G401.6 (cell line): Measurements from ENCODE around the gene OR10AG1.

Experiments used
- FAIRE-seq: peaks from 2 replicates; lab custom pipeline; 2012; peaks lifted over from hg19 to GRCh38; lab: Jason Lieb, UNC

Gene OR10AG1, protein sequence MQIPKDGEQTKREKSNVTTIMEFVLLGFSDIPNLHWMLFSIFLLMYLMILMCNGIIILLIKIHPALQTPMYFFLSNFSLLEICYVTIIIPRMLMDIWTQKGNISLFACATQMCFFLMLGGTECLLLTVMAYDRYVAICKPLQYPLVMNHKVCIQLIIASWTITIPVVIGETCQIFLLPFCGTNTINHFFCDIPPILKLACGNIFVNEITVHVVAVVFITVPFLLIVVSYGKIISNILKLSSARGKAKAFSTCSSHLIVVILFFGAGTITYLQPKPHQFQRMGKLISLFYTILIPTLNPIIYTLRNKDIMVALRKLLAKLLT

DNA sequence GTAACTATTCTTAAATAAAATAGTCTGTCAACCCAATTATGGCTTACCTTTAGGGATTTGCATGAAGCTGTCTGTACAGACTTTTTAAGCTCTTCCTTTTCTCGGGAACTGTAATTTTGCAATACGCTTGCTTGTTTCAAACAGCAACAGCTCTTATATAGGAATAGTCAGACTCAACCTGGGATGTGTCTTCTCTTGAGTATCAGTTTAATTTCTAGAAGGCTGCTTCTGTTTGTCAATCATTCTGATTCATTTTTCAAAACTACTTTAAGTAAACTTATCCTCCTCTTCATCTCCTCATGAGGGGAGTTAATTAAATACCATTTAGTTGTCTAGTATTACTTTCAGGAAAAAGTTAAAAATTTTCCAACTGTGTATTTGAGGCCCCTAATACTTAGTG is at the start of gene OR10AG1:
Gene OR10AG1 (minus strand): TSS at position 101 of the 400 bp plus-strand sequence. CDS start 38 bp downstream, at position 63.
- no peak for FAIRE-seq

DNA sequence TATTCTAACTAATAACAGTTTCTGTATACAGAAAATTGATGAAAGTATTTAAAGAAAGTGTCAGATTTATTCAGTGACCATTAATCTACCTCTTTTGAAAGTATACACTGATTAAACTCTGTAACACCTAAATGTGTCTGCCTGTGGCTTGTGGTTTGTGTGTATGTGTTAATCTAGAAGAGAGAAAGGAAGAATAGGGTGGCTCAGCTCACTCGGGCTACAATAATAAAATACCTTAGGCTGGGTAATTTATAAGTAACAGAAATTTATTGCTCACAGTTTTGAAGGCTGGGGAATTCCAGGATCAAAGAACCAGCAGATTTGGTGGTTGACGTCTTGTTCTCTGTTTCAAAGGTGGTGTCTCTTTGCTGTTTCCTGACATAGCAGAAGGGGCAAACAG is 44.1 kb upstream of the OR10AG1 start:
- FAIRE-seq, result no peak

DNA sequence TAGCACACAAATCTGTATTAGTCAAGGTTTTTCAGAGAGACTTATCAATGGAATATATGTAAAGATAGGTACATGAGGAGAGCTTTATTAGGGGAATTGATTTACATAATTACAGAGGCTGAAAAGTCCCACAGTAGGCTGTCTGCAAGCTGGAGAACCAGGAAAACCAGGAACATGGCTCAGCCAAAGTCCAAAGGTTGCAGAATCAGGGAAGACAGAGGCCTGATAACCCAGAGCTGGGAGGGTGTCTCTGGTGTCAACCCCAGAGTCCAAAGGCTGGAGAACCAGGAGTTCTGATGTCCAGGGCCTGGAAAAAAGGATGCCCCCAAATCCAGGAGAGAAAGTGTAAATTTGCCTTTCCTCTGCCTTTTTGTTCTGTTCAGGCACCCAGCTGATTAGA is 41.0 kb upstream of the OR10AG1 start:
- no peak for FAIRE-seq

DNA sequence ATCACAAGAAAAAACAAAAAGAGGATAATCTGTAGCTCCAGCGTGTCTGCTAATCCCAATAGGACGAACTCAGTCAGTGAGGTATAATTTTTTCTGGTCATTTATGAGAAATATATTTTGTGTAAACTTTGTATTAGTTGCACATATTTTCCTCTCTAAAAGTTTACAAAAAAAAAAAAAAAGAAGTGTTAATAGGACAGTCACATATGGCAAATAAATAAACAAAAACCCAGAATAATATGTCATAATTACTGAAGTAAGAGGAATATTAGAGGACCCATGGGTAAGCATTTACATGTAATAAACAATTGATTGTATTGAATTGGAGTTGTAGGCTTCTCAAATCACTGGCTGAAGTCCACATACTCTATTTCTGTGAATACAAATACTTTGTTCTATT is 24.8 kb upstream of the OR10AG1 start, which contains the start of gene OR5F1:
Gene OR5F1 (minus strand): TSS at position 101 of the 400 bp plus-strand sequence. CDS start 0 bp downstream, at position 101.
- no peak for FAIRE-seq

DNA sequence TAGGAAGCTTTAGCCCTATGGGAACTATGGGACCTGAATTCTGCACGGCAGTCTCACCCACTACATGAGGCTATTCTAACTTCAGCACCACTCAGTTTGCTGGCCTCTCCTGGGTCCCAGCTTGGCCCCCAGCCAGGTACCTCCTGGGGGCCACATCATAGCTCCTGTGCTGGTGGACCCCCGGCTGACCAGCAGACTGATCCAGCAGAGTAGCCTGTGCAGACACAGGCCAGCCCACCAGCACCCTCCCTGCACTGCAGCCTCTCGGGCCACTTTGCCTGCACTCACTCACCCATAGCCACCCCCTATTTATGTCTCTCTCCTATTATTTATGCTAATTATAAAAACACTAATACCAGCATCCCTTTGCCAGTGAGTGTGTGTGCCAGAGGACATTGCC is 1.2 kb upstream of the OR10AG1 start:
- FAIRE-seq, result no peak

DNA sequence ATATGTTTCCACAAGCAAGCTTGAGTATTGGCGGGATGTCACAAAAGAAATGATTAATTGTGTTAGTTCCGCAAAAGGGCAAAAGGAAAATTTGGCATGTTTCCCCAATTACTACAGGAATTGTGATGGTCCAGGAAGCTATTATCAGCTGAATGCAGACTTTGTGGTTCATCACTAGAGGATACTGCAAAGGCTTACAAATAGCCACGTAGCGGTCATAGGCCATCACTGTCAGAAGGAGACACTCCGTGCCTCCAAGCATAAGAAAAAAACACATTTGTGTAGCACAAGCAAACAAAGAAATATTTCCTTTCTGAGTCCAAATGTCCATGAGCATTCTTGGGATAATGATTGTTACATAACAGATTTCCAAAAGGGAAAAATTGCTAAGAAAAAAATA is 1.8 kb downstream of the OR10AG1 start:
- FAIRE-seq, result no peak

DNA sequence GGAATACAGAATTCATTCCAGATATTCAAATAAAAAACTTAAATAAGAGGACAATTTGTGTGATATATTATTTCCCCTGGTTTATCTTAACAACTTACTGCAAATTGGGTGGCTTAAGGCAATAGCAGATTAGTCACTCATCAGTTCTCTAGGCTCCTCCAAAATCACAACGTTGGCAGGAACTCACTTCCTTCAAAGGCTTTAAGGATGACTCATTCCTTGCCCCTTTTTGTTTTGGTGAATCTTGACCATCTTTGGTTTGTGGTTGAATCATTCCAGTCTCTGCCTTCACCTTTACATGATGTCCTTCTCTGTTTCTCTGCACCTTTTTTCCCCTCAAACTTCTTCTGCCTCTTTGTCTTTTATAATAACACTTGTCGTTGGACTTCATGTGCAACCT is 3.4 kb downstream of the OR10AG1 start:
- FAIRE-seq, result no peak

DNA sequence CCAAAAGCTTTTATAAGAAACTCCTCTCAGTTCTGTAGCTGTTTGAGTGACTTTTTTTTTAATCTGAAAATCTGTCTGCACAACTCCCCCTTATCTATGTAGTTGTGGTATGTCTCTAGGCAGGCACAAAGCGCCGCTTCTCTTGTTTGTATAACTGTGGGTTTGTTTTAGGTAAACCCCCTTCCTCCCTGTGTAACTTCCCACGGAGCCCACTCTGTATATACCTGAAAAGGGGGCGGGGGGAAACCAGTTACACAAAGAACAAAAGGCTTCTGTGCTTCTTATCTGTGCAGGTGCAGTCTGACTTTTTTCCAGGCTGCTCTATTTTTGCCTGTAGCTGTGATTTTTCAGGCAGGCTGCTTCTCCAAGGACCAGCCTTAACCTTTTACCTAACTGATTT is 13.2 kb downstream of the OR10AG1 start:
- FAIRE-seq, result no peak

DNA sequence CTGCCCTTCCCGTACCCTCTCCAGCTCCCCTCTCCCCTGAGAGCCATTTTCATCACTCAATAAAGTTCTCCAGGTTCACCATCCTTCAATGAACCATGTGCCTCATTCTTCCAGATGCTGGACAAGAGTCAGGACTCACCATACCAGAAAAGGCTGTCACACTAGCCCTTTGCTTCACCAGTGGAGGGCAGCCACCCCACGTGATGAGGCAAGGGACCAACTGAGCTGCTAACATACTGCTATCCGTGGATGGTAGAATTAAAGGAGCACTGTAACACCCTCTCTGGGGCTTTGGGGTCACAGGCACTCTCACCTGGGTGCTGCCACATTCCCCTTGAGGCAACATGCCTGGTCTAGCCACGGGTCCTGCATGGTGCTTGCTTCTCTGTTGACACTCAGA is 20.4 kb downstream of the OR10AG1 start:
- no peak for FAIRE-seq

DNA sequence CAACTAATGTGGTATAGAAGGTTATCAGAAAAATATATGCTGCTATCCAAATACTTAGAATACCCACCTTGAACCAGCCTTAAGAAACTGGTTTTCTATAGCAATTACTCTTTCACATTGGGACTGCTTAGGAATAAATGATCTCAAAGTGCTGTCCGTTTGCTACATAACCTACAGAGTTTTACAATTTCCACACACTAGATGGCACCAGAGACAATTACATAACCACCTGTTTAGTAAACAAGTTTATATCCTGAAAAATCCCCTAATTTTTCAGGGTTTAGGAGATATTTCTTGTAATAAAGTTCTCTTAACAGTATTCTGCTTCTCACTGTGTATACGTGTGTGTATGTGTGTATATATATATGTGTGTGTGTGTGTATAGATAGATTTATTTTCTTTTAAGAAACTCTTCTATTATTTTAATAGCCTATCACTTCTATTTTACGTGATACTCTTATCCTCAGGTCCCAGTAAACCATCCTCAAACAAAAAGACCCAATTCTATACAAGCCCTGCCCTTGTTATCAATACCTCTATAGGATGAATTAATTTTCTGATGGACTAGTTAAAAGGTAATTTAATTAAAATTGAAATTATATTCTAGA is 26.9 kb downstream of the OR10AG1 start:
- FAIRE-seq, result no peak

DNA sequence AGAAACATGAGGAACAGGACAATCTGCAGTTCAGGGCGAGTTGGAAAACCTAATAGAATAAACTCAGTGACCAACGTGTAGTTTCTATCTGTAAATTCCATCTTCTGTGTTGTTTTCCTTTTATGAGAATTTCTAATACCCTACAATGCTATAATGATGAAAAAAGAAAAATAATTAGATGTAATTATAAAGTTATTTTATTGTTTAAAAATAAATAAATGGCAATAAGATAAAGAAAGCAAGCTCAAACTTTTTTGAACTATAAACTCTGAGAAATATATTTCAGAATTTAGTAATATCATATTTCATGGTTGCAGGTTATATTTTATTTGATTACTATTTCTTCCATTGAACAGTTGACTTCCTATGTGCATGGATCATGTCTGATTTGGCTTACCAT is 33.4 kb downstream of the OR10AG1 start, which contains the start of gene OR5I1:
Gene OR5I1 (minus strand): TSS at position 101 of the 400 bp plus-strand sequence. CDS start 0 bp downstream, at position 101.
- FAIRE-seq, result peak; percentile 8

DNA sequence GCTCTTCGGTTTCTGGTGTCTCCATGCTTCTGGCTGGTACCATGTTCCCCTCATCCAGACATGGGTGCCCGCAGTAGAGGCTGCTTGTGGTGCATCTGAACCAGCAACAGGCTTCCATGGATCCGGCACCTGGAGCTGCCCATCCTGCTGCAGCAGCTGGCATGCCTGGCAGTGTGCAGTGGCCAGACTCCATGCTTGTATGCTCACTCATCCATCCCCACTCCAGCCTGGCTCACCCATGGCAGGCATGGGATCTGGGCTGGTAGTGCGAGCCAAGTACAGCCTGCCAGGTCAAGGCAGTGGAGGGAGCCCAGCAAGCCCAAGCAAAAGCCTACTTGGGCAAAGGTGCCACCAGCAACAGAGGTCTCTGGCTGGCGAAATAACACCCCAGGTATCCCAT is 49.2 kb downstream of the OR10AG1 start:
- FAIRE-seq, result no peak
